Measurements from ENCODE around the gene BARHL1.

The BARHL1 gene

GRCh38 chr9:132555528-132555927, 26.9 kb upstream of the BARHL1 start:
- TF ChIP-seq CTCF (IDR thresholded peaks at IDR 0.05; ENCODE audit: low read depth, low read length), result no peak
- no peak for TF ChIP-seq EZH2phosphoT487 (IDR thresholded peaks at IDR 0.05; ENCODE audit: low read depth)
- Histone ChIP-seq H3K4me2 (ENCODE audit: low read length) (no peak overlapping the region), H3K79me2 (ENCODE audit: low read length) (no peaks in the 10 kb centered on the region), H3K27me3 (ENCODE audit: low read depth, low read length) (no peaks in the 10 kb centered on the region), H3K4me1 (ENCODE audit: low read length) (no peaks in the 10 kb centered on the region), H3K9me3 (ENCODE audit: insufficient read depth, low read length) (no peaks in the 10 kb centered on the region), H3K4me3 (ENCODE audit: low read length) (no peak overlapping the region), H2AFZ (ENCODE audit: low read depth, low read length) (no peak overlapping the region), H4K20me1 (ENCODE audit: insufficient read depth, low read length) (no peaks in the 10 kb centered on the region), H3K9ac (ENCODE audit: low read length) (no peak overlapping the region), H3K36me3 (replicated peaks; ENCODE audit: low read depth, low read length) (no peaks in the 10 kb centered on the region), H3K27ac (ENCODE audit: low read length) (no peak overlapping the region)

- no peaks in the 10 kb centered on the region for H3K4me1 ChIP-seq (ENCODE audit: low read length)
- no peaks in the 10 kb centered on the region for H3K36me3 ChIP-seq (replicated peaks; ENCODE audit: low read depth, low read length)
- H3K4me3 ChIP-seq (ENCODE audit: low read length), result no peak overlapping the region
- H3K27me3 ChIP-seq (ENCODE audit: low read depth, low read length), result no peaks in the 10 kb centered on the region
- no peaks in the 10 kb centered on the region for H4K20me1 ChIP-seq (ENCODE audit: insufficient read depth, low read length)
- H3K9me3 ChIP-seq (ENCODE audit: insufficient read depth, low read length), result no peaks in the 10 kb centered on the region
- no peak overlapping the region for H2AFZ ChIP-seq (ENCODE audit: low read depth, low read length)
- no peak overlapping the region for H3K27ac ChIP-seq (ENCODE audit: low read length)
- H3K9ac ChIP-seq (ENCODE audit: low read length), result no peak overlapping the region
- H3K79me2 ChIP-seq (ENCODE audit: low read length), result no peaks in the 10 kb centered on the region
- H3K4me2 ChIP-seq (ENCODE audit: low read length), result no peak overlapping the region
- TF ChIP-seq EZH2phosphoT487 (IDR thresholded peaks at IDR 0.05; ENCODE audit: low read depth), result no peak
These were observed 26.2 kb upstream of the BARHL1 start for GRCh38 chr9:132556235-132556634.

GRCh38 chr9:132556714-132557113, 25.7 kb upstream of the BARHL1 start:
- H3K9ac ChIP-seq (ENCODE audit: low read length), result no peak overlapping the region
- no peak for TF ChIP-seq EZH2phosphoT487 (IDR thresholded peaks at IDR 0.05; ENCODE audit: low read depth)
- TF ChIP-seq CTCF (IDR thresholded peaks at IDR 0.05; ENCODE audit: low read depth, low read length), result no peak
- H3K27me3 ChIP-seq (ENCODE audit: low read depth, low read length), result no peaks in the 10 kb centered on the region
- no peak overlapping the region for H3K4me3 ChIP-seq (ENCODE audit: low read length)
- no peaks in the 10 kb centered on the region for H4K20me1 ChIP-seq (ENCODE audit: insufficient read depth, low read length)
- no peaks in the 10 kb centered on the region for H3K79me2 ChIP-seq (ENCODE audit: low read length)
- no peaks in the 10 kb centered on the region for H3K9me3 ChIP-seq (ENCODE audit: insufficient read depth, low read length)
- H2AFZ ChIP-seq (ENCODE audit: low read depth, low read length), result no peak overlapping the region
- no peaks in the 10 kb centered on the region for H3K36me3 ChIP-seq (replicated peaks; ENCODE audit: low read depth, low read length)
- no peak overlapping the region for H3K4me2 ChIP-seq (ENCODE audit: low read length)
- H3K27ac ChIP-seq (ENCODE audit: low read length), result no peak overlapping the region
- H3K4me1 ChIP-seq (ENCODE audit: low read length), result no peaks in the 10 kb centered on the region

- no peak overlapping the region for H3K4me3 ChIP-seq (ENCODE audit: low read length)
- no peaks in the 10 kb centered on the region for H3K79me2 ChIP-seq (ENCODE audit: low read length)
- no peak overlapping the region for H3K9ac ChIP-seq (ENCODE audit: low read length)
- no peaks in the 10 kb centered on the region for H3K4me1 ChIP-seq (ENCODE audit: low read length)
- H4K20me1 ChIP-seq (ENCODE audit: insufficient read depth, low read length), result no peaks in the 10 kb centered on the region
- H3K9me3 ChIP-seq (ENCODE audit: insufficient read depth, low read length), result no peaks in the 10 kb centered on the region
- no peak overlapping the region for H2AFZ ChIP-seq (ENCODE audit: low read depth, low read length)
- H3K27ac ChIP-seq (ENCODE audit: low read length), result no peak overlapping the region
- no peaks in the 10 kb centered on the region for H3K27me3 ChIP-seq (ENCODE audit: low read depth, low read length)
- no peak overlapping the region for H3K4me2 ChIP-seq (ENCODE audit: low read length)
- TF ChIP-seq CTCF (IDR thresholded peaks at IDR 0.05; ENCODE audit: low read depth, low read length) (no peak), EZH2phosphoT487 (IDR thresholded peaks at IDR 0.05; ENCODE audit: low read depth) (no peak)
- H3K36me3 ChIP-seq (replicated peaks; ENCODE audit: low read depth, low read length), result no peaks in the 10 kb centered on the region
These were observed 25.2 kb upstream of the BARHL1 start for GRCh38 chr9:132557159-132557558.

GRCh38 chr9:132559711-132560110, 22.7 kb upstream of the BARHL1 start:
- TF ChIP-seq EZH2phosphoT487 (IDR thresholded peaks at IDR 0.05; ENCODE audit: low read depth) (no peak), CTCF (IDR thresholded peaks at IDR 0.05; ENCODE audit: low read depth, low read length) (no peak)
- H2AFZ ChIP-seq (ENCODE audit: low read depth, low read length), result no peak overlapping the region
- H3K27me3 ChIP-seq (ENCODE audit: low read depth, low read length), result no peaks in the 10 kb centered on the region

More at GRCh38 chr9:132559711-132560110, 22.7 kb upstream of the BARHL1 start:
- no peaks in the 10 kb centered on the region for H3K9me3 ChIP-seq (ENCODE audit: insufficient read depth, low read length)
- H4K20me1 ChIP-seq (ENCODE audit: insufficient read depth, low read length), result no peaks in the 10 kb centered on the region
- no peak overlapping the region for H3K4me3 ChIP-seq (ENCODE audit: low read length)
- H3K9ac ChIP-seq (ENCODE audit: low read length), result no peak overlapping the region
- H3K4me2 ChIP-seq (ENCODE audit: low read length), result no peak overlapping the region
- no peaks in the 10 kb centered on the region for H3K36me3 ChIP-seq (replicated peaks; ENCODE audit: low read depth, low read length)
- no peaks in the 10 kb centered on the region for H3K79me2 ChIP-seq (ENCODE audit: low read length)
- H3K27ac ChIP-seq (ENCODE audit: low read length), result no peak overlapping the region
- no peaks in the 10 kb centered on the region for H3K4me1 ChIP-seq (ENCODE audit: low read length)
